NCI-H2029 (cell line): ENCODE results near the gene SFXN1.
A peak's percentile ranks its signal among the peaks of the same experiment; 100 is the strongest.
"Not testable (repeated sequence)": the region's sequence is repeated elsewhere in the genome, so short reads cannot be mapped to it uniquely, and the experiment has no call there.

Experiments
- DNase-seq: peaks from one replicate; lab custom pipeline; 2025; lab: John Stamatoyannopoulos, UW

Gene SFXN1

DNA sequence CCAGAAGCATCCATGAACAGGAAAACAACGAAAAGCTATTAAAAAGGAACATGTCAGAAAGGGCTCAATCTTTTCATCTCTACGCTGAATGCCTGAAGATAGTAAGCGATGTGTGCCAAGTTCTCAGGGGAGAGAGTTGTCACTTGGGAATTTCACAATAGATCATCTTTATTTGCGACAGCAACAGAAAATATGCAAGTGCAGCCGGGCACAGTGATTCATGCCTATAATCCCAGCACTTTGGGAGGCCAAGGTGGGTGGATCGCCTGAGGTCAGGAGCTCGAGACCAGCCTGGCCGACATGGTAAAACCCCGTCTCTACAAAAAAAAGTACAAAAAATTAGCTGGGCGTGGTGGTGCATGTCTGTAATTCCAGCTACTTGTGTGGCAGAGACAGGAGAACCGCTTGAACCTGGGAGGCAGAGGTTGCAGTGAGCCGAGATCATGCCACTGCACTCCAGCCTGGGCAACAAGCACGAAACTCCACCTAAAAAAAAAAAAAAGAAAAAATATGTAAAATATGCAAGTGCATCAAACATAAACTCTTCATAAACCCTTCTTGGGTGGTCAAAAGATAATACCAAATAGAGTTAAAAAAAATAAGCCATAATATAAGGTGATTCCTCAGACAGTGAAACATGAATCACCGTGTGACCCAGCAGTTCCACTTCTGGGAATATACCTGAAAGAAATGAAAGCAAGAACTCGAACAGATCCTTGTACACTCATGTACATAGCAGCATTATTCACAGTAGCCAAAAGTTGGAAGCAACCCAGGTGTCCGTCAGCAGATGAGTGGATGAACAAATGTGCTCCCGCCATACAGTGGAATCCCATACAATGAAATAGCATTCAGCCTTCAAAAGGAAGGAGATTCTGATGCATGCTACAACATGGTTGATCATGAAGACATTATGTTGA, 16.2 kb downstream of the SFXN1 start:
- DNase-seq = no peak

DNA sequence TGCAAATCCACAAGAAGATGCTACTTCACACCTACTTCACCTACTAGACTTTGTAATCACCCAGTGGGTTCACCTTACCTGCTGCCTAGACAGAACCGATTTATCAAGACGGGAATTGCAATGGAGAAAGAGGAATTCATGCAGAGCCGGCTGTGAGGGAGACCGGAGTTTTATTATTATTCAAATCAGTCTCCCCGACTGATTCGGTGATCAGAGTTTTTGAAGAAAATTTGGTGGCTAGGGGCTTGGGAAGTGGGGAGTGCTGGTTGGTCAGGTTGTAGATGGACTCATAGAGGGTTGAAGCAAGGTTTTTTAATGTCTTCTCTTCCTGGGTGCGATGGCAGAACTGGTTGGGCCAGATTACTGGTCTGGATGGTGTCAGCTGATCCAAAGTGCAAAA, 23.4 kb downstream of the SFXN1 start:
- no peak for DNase-seq

DNA sequence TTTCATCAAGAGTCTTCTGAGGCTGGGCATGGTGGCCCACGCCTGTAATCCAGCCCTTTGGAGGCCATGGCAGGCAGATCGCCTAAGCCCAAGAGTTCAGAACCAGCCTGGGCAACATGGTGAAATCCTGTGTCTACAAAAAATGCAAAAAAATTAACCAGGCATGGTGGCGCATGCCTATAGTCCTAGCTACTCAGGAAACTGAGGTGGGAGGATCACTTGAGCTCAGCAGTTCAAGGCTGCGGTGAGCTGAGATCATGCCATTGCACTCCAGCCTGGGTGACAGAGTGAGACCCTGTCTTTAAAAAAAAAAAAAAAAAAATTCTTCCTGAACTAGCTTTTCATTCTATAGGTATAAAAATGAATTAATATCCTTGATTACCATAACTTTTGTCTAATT, 29.3 kb downstream of the SFXN1 start:
- not testable (repeated sequence) for DNase-seq

DNA sequence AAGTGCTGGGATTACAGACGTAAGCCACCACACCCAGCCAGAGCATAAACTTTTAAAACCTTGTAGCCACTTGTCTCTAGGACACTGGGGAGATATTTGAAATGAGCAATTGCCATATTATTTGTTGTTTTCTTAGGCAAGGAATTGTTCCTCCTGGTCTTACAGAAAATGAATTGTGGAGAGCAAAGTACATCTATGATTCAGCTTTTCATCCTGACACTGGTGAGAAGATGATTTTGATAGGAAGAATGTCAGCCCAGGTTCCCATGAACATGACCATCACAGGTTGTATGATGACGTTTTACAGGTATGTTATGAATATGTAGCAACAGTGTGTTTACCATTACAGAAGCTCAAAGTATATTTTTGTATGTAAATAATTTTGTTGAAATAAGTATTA, 30.5 kb downstream of the SFXN1 start:
- DNase-seq = no peak

DNA sequence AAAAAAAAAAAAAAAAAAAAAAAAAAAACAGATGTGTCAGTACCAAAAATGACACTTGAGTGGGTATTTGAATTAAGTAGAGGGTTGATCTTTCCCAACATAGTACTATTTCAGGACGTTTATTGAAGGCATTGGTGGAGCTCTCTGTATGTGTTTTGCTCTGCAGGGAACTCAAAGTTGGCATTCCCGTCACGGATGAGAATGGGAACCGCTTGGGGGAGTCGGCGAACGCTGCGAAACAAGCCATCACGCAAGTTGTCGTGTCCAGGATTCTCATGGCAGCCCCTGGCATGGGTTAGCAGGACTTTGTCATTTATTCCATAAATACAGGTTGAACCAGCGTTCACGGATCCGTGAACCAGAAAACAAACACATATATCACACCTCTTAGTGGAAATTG, 34.9 kb downstream of the SFXN1 start:
- DNase-seq = no peak

DNA sequence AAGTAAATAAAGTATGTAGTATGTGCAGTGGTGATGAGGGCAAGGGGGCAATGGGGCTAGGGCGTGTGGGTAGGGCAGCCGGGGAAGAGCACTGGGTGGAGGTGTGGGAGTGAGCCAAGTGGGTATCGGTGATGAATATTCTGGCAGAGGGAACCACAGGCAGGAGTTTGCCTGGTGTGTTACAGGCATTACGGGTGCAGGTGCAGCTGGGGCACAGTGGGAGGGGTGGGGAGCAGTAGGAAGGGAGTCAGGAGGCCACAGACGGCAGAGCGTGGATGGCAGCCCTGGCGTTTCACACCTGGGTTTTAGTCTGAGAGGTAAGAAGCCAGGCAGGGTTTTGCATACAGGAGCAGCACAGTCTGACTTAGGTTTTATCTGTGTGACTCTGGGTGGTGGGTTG, 35.4 kb downstream of the SFXN1 start:
- DNase-seq = no peak

DNA sequence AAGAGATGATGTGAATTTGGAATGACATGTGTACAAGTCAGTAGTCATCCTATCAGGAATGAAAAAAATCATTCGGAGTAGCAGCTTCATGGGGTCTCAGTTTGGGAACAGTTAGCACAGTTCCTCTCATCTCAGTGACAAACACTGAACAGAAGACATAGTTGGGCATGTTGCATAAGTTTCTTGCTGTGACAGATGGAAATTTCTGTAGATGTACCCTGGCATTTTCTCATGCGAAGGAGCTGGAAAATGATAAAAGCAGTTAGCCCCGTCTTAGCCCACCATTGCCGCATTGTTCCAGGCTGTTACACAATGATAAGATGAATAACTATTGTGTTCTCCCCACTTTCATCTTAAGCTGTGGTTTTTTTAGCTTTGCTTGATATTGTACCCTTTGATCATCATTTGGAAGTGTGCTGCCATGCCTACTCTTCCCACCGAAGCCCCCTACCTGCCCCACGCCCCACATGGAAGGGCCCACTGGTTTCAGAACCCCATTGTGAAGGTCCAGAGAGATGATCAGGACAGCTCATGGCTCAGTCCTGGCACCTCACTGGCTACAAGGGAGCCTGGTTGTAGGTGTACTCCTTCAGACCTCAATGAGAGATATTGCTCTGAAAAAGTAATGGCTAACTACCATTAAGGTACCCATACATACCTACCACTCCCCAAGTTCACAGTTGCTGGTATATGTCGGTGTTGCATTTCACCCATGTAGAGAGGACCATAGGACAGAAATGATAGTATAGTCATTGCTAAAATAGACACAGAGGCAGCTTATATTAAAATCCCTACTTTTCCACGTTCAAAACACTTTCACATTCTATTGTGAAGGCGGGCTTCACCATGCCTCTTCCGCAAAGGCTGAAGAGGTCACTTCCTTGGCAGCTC, 38.8 kb downstream of the SFXN1 start:
- no peak for DNase-seq

DNA sequence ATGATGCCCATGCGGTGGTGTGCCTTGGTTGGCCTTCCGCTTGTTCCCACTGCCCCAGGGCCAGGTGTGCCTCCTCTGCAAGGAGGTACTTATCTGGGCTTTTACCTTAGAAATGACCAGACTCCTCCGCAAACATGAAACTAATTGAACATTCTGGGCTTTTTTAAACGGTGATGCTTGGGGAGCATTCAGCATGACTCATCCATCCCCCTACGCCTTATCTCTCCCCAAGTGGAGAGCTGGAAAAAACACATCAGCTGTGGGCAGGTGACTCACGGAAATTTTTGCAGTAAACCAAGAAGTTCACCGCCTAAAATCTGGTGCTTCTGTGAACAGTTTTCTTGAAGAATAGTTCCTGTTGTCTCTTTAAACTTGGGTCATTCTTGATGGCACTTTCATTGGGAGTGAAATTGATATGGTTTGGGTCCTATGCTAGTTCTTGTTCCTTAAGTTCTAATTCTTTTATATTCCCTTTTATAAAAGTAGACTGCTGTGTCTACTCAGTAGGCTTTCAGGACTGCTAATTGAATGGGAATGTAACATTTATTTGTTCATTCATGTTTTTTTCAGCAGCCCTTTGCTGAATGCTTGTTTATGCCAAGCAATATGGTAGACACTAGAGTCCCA, 39.6 kb downstream of the SFXN1 start:
- DNase-seq = no peak

DNA sequence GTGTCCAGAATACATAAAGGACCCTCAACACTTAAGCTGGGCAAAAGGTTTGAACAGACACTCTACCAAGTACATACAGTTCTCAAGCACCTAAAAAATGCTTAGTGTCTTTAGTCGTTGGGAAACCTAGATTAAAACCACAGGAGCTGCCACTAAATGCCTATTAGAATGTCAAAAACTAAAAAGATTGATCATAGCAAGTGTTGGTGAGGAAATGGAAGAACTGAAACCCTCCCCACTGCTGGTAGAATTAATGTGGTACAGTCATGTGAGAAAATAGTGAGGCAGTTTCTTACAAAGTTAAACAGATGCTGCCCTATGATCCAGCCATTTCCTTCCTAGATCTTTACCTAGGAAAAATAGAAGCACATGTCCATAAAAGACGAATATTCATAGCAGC, 40.6 kb downstream of the SFXN1 start:
- DNase-seq = no peak

DNA sequence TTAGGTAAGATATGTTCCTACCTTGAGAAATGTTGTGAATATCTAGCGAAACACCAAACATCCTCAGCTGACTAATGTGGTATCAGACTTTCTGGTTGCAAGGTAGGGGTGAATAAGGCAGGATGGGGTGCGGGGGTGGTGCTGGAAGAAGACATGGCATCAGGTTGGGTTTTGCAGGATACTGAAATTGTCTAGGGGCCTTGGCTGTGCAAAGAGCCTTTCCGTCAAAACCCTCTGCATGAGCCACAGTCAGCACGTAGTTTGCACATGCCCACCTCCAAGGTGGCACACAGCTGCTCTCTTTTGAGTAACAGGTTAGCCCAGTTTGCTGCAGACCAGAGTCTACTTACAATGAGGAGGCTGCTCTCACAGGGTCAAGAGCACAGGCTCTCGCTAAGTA, 42.0 kb downstream of the SFXN1 start:
- no peak for DNase-seq

DNA sequence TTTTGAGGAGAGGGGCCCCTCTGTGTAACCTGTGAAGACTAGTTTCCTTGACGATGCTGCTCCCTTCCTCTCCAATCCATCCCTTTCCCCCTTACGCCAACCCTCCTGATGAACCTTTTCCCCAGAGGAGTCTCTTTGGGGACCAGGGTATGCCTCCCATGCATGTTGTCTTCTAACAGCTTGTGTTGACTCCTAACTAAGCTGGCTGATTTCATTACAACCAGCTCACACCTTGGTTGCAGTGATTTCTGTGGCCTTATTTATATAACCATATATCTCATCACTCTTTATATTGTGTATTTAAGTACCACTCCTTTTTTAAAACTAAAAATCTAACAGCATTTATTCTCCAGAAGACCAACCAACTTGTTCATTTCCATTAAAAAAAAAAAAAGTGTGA, 42.5 kb downstream of the SFXN1 start:
- DNase-seq = no peak

DNA sequence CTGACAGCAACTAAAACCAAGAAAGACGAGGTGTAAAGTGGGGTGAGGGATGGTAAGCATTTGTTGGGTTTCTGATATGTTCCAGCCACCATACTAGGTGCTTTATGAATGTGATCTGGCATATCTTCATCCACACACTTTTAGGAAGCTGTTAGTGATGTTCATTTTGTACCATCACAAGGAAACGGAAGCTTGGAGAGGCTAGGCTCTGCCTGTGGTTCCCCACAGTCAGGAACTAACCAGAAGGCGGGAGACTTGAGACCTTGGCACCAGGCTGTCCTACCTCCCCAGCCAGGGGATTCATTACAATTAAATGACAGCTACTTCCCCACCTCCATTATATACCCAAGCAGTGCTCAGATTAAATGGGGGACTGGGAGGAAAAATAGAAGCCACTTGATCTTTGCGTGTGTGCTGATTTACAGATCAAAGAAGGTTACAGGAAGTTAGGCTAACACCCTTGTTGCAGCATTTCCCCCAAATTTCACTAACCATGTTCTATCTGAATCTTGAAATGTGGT, 43.0 kb downstream of the SFXN1 start:
- no peak for DNase-seq

DNA sequence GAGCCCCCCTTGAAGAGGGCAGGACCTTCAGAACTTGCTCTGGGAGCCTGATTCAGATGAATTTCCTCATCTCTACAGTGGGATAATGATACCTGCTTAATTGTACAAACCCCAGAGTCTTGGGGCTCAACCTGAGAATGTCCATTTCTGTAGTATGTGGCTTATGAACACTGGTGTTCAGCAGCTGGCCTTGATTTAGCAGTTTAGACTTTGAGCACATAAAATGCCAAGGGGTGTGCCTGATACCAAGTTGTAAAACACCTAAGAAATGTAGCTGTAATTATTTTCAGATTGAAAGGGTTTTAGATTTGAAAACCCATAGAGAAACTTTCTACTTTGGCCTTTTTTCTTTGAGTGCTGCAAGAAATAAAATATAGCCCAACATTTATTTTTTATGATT, 44.9 kb downstream of the SFXN1 start:
- no peak for DNase-seq

DNA sequence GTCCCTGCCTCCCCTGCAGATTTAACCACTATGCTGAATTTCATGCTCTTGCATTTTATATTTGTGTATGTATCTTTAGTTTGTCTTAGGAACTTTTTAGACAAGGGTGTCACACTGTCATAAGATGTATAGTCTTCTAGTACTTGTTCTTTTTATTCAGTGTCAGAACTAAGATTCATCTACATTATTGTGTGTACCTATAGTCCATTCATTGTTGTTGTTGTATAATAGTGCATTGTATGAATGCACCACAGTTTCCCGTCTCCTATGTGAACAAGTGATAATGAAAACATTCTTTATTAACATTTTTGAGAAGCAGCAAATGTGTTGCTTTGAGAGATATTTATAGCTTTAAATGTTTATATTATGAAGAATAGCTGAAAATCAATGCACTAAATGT, 45.9 kb downstream of the SFXN1 start:
- DNase-seq = no peak

DNA sequence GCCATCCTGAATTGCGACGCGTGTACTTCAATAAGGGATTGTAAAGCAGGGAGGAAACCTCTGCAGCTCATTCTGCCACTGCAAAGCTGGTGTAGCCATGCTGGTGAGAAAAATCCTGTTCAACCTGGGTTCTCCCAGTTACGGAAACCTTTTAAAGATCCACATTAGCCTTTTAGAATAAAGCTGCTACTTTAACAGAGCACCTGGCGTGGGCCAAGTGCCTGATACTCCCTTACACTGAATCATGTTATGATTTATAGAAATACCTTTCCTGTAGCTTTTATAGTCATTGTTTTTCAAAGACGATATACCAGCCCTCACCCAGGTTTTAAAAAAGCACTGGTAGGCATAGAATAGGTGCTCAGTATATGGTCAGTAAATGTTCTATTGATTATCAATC, 48.3 kb downstream of the SFXN1 start:
- no peak for DNase-seq

DNA sequence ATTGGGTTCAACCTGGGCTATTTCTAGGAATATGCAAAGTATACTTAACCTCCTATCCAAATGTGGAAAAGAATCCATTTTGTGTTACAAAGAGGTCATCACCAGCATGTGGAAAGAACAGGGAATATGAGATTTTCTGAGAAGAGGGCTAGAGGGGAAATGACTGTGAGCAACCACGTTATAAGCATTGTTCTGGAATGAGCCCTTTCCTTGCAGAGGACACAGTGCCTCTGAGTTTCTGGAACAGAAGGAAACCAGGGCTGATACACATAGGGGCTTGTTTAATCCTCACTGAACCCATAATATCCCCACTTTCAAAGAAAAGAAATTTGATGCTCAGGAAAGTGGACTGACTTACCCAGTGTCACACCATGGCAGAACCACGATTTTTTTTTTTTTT, 53.0 kb downstream of the SFXN1 start:
- DNase-seq = no peak

DNA sequence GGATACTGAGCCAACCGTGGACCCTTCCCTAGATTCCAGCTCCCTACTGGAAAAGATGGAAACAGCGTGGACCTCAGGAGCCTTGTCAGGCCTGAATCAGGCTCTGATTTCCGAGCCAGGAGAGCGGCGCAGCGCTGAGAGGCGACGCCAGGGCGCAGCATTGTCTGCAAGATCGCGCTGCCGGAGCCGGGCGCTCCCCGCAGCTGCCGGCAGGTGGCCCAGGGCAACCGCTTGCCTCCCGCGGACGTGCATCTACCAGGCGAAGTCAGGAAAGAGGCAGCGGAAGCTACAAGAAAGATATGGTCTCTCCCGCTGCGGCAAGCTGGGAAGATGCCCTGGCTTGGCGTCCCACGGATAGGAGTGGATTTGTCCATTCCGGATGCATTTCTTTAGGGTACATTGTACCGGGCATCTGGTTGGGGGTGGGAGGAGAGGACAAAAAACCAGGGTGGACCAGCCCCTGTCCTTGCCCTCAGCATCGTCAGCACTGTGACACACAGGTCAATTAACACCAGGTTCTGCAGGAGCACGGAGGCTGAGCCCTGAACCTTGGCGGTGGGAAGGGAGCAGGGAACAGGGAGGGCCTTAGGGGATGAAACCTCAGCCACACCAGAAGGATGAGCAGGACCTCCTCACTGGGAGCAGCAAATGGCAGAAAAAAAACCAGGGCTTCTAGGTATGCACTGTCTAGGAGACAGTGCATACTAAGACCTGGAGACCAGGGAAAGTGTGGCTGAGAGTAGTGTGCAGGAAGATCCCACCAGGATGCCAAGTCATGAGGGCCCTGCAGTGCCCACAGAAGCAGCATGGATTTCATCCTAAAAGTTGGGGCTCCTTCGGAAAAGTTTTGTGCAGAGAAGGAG, 55.9 kb downstream of the SFXN1 start:
- peak; percentile 70 for DNase-seq

DNA sequence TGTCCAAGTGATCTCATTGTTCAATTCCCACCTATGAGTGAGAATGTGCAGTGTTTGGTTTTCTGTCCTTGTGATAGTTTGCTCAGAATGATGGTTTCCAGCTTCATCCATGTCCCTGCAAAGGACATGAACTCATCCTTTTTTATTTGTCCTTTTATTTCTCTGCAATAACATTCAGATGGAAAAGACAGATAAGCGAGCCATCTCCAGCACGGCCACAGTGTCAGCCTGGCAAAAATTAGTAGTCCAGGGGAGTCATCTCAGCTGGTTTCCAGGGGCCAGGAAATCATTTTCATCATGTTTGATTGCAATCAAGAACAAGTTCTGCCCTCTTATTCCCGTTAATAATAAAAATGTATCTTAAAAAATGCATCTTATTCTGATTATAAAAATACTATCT, 57.0 kb downstream of the SFXN1 start:
- not testable (repeated sequence) for DNase-seq

DNA sequence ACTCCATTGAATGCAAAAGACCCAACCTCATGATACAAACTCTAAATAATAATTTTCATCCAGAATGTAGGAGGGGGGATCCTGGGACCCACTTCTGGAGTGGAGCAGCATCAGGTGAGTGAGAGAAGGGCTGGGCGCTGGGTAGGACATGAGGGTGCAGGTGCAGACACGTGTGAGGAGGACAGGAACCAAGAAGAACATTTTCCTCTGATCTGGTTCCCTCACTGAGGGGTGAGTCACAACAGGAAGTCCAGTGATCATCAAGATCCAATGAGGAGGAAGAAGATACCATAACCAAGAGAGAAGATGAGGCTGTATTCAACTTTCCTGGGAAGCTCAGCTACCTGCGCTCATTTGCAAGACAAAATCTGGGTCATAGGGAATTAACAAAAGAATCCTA, 57.4 kb downstream of the SFXN1 start:
- DNase-seq = no peak

DNA sequence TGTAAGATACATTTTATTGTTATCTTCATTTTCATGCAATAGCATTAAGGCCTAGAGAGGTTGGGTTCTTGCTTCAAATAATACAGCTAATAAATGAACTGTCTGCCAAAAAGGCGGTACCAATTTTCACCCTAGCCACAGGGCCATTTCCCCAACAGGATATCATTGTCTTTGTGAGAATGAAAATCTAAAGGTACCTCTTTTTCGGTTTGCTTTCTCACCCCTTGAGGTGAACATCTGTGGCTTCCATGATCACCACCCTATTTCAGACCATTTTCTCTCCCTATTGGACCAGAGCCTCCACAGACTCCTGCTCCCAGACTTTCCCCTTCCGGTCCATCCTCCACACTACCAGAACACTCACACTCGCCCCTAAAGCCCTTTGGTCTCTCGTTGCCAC, 60.2 kb downstream of the SFXN1 start:
- DNase-seq = no peak

DNA sequence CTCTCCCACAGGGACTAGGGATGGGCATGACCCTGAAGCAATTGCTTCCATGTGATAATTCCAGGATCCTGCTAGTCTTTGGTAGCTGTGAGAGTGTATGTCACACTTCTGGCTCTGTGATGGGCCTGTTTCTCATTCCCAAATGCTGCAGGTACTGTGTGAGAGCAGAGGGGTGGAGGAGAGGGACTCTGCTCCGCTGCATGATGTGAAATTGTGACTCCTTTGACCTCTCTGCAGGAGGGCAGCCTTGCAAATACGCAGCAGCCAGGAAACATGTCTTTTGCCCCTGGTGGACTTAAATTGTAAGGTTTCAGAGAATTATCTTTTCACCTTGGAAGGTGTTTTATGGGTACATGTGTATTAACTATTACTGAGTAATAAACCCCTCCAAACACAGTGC, 61.6 kb downstream of the SFXN1 start:
- DNase-seq = no peak

DNA sequence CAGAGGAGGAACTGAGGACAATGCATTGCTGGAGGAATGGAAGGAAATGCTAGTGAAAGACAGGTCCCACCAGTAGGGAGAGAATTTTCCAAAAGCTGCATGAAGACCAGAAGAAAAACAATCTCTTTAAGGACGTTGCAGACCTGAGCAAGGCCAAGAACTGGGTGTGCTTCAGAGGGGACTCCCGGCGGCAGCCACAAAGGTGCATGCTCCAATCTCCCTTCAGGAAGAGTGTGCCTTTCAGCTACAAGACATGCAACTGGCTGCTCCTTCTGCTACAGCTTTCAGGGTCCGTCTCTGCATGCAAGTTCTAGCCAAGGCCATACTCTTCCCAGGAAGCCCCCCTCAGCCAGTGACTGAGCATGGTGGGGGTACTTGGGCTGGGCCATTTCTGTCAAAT, 62.9 kb downstream of the SFXN1 start:
- DNase-seq = no peak
